ENCODE data around the gene PRRG3.
"Not testable (repeated sequence)": the region's sequence is repeated elsewhere in the genome, so short reads cannot be mapped to it uniquely, and the experiment has no call there.

Gene PRRG3

GRCh38 chrX:151694661-151695582, at the start of gene PRRG3:
Gene PRRG3 (plus strand): TSS chrX:151695458. CDS start chrX:151698815, 3,357 bp downstream.
- DNase-seq, result no peak

- no peak for DNase-seq
Measured at GRCh38 chrX:151675121-151675746, 20.0 kb upstream of the PRRG3 start.

- no peak for DNase-seq
Measured at GRCh38 chrX:151676196-151676595, 19.1 kb upstream of the PRRG3 start.

- no peak for DNase-seq
Measured at GRCh38 chrX:151679798-151680402, 15.4 kb upstream of the PRRG3 start.

- no peak for DNase-seq
Measured at GRCh38 chrX:151680805-151681204, 14.5 kb upstream of the PRRG3 start.

- no peak for DNase-seq
Measured at GRCh38 chrX:151687635-151688034, 7.6 kb upstream of the PRRG3 start.

- DNase-seq, result no peak
Measured at GRCh38 chrX:151688695-151689094, 6.6 kb upstream of the PRRG3 start.

- no peak for DNase-seq
Measured at GRCh38 chrX:151692825-151693224, 2.4 kb upstream of the PRRG3 start.

- no peak for DNase-seq
Measured at GRCh38 chrX:151694121-151694520, 1.1 kb upstream of the PRRG3 start.

DNA sequence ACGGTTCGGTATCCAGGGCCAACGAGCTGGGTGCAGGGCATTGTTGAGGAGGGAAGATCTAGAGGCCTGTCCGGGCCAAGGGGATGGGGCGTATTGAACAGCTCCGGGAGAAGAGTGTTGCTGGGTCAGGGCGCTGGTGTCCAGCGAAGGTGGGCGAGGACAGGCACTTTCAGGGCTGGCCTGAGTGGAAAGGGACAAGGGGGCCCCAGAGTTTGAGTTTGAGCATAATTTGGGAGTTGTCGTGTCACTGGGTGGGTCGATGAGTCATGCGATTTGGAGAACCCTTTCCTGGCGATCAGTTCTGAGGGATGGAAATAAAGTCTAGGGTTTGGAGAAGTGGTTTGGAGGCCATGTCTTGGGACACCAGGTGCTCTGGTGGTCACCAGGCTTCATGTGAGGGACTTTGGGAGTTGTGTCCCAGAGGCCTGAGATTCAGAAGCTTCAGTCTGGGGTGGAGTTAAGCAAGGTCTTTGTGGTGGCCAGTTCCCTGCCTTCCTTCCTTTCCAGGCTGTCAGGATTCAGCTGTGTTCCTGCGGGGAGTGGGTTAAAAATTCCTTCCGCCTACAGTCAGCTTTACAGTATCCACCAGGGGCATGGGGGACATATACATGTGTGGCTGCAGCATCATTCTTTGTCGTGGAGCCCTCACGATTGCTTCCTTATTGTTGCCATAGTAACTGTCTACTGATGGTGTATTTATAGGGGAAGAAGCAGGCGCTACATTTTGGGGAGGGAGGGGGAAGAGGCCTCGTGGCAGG, 504 bp downstream of the PRRG3 start:
- DNase-seq, result no peak

DNA sequence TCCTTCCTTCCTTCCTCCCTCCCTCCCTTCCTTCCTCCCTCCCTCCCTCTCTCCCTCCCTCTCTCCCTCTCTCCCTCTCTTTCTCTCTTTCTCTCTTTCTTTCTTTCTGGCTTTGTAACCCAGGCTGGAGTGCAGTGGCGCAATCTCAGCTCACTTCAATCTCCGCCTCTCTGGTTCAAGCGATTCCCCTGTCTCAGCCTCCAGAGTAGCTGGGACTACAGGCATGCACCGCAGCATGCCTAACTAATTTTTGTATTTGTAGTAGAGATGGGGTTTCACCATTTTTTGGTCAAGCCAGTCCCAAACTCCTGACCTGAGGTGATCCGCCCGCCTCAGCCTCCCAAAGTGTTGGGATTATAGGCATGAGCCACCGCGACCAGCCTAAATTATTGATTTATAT, 1.8 kb downstream of the PRRG3 start:
- not testable (repeated sequence) for DNase-seq

- DNase-seq, result peak; percentile 54
Measured at GRCh38 chrX:151697522-151697921, 2.3 kb downstream of the PRRG3 start.

DNA sequence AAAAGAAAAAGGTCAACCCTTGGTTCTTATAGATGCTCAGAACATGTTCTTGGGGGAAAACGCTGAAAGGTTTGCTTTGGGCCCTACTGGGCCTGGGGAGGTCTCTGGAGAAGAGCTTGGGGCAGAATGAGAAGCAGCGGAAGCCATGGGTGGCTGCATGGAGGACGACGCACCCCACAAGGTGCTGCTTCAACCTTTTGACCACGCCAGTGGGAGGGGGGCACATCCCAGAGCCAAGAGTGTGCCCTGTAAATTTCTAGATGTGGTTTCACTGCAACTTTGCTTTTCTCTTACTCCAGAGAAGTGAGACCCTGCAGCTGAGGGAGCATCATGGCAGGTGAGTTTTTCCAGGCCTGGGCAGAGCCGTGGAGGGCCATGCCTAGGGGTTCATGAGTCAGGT, 3.2 kb downstream of the PRRG3 start:
- DNase-seq, result no peak

DNA sequence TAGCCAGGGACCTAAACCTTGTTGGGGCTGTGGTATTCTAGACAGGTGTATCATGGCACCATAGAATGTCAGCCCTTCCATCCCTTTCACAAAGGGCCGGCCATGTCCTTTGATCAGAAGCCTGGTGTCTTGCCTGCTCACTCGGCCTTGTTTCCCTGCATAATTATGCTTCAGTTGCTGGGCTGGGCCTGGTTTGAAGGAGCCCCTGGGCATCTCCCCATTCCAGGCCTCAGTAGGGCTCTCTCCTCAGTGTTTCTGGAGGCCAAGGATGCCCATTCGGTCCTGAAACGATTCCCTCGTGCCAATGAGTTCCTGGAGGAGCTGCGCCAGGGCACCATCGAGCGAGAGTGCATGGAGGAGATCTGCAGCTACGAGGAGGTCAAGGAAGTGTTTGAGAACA, 4.5 kb downstream of the PRRG3 start:
- DNase-seq, result no peak

- no peak for DNase-seq
Measured at GRCh38 chrX:151700581-151700980, 5.3 kb downstream of the PRRG3 start.

- no peak for DNase-seq
Measured at GRCh38 chrX:151701071-151701470, 5.8 kb downstream of the PRRG3 start.

DNA sequence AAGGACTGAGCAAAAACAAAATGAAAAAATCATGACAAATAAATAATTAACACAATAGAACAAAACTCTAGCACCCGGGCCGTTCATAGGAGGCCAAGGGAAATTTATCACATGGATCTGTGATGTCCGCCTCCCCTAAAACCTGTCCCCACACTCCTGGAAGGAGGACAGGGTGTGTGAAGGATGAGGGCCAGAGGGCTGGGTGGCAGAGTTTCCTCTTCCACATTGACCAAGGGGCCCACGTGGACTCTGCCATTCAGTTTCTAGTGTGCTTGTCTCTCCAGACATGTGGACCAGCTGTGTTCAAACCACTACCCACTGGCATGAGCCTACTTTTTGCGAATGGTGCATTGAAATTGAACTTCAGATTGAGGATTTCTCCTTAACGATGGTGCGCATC, 6.3 kb downstream of the PRRG3 start:
- no peak for DNase-seq

- no peak for DNase-seq
Measured at GRCh38 chrX:151702026-151702714, 6.9 kb downstream of the PRRG3 start.

GRCh38 chrX:151702741-151703340, 7.6 kb downstream of the PRRG3 start:
- no peak for DNase-seq

DNA sequence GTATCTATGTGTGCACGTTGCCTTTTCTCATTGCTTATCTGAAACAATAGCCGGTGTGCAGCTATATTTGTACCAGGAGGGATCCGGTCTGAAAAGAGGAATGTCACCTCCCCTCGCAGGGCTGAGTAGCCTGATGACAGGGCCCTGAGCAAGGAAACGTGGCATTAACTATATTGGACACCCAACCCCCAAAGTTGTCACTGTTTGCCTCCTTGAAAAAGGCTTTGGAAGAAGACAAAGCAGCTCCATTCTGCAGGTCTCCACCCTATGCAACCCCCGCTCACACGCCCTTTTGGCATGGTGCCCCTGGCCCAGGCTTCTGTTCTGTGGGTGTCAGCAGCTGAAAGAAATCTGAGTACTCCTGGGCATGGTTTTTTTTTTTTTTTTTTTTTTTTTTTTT, 8.2 kb downstream of the PRRG3 start:
- DNase-seq, result no peak

DNA sequence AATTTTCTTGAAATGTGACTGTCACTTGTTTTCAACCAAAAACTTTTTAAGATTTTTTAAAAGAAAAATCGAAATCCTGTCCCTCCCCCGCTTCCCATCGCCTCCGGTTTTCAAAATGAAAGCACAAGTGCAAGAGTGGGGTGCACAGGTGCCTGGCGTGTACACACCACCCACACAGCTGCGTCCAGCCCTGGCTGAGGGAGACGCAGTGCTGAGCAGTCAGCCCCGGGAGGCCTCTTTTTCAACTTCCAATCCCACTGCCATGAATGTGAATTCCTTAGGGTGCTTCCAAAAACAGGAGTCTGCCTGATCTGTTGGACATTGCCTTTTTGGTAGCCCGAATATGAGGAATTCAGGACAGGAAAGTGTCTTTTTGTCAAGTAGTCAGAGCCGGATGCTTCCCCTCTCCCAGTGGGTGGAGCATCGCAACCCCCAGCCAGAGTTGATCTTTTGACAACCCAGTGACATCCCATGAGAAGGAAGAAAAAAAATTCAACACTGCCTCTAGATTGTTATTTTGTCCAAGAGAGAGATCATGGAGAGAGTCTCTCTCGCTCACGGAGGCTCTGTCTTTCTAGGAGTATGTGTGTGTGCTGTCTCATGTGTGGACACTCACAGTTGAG, 8.9 kb downstream of the PRRG3 start:
- DNase-seq, result no peak

DNA sequence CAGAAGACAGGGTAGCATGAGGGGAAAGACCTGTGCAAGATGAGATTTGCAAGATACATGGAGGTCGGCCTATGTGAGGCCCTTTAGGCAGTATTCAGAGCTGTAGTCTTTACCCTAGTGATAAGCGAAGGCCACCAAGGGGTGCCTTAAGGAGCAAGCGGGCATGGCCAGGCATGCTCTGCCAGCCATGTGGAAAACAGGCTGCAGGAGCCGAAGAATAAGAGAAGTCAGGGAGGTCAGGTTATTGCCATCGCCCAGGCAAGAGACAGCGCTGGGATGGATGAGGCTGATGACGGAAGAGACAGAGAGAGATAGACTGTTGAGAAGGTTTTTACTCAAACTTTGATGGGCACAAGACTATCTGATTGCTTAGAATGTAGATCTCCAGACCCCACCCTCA, 13.6 kb downstream of the PRRG3 start:
- DNase-seq, result no peak

Data from NCI-H524 treated with DMSO at 0.1 percent for 48 hours (cell line).